ENCODE results near the gene MMP25.

GRCh38 chr16:3014971-3015370, 31.4 kb upstream of the MMP25 start:
- TF ChIP-seq POLR2A (IDR thresholded peaks at IDR 0.05; ENCODE audit: low read depth) (no peak), CTCF (IDR thresholded peaks at IDR 0.05) (no peak)
